Head of caudate nucleus (tissue), 42 donors: ENCODE data around the gene FJX1.

Experiments
- DNase-seq, 42 donors: peaks; one replicate each; pipeline versions ENCODE4 v3.0.0 to v3.0.0-alpha.2; 2020 to 2021; ENCODE audit warnings: mixed read lengths in 7 of 42
- intact Hi-C: fragments of 100-400 bp; cut with DNase I; formaldehyde crosslinking; loops from one replicate; pipeline ENCODE4 v1.15.0; 2022

FJX1 gene

DNA sequence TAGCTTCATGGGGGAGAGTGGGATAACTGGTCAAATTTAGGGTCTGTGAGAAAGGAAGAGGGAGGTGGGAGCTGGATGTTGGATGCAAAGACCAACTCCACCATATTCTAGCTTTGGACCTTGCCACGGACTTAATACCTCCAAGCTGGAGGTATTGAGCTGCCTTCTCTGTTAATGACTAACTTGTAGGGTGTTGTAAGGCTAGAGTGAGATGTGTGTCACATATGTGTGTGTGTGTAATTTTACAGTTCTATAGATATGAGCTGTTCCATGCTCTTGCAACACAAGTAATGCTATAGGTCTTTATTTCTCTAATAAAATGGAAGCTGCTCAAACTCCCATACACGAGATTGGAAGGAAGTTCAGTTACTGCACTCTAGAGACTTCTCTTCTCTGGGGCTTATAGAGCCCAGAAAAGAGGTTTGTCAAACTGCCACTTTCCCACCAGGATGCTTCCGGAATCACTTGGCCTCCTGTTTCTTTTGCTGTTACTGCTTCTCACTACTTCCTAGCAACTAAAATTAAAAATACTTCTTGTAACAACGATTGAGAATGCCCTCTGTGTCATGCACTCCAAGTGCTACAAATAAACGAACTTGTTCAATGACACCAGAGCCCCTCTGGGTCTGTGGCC lies 16.0 kb upstream of the FJX1 start:
- intact Hi-C loops, result loop anchor here (10.0 kb wide), 1 partner anchor 107 kb away; no protein-coding TSS in a partner anchor
- DNase-seq, result no peak

DNA sequence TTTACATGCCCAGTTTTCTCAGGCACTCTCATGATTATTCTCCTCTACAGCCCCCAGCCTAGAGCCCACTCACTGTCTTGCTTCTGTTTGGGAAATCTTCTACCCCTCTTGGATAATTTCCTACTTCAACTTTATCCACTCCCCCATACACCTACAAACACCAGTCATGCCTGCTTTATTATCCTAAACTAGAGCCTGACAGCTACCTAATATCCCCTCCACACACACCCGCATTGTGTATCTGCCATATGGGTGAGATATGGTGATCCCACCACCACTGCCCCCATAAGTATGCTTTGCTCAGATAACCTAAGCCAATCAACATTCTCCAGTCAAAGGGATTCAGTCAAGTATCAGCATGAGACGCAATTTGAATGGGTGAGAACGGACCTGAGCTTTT lies 15.3 kb upstream of the FJX1 start:
- intact Hi-C loops, result loop anchor here (10.0 kb wide), 1 partner anchor 108 kb away; no protein-coding TSS in a partner anchor
- no peak for DNase-seq

DNA sequence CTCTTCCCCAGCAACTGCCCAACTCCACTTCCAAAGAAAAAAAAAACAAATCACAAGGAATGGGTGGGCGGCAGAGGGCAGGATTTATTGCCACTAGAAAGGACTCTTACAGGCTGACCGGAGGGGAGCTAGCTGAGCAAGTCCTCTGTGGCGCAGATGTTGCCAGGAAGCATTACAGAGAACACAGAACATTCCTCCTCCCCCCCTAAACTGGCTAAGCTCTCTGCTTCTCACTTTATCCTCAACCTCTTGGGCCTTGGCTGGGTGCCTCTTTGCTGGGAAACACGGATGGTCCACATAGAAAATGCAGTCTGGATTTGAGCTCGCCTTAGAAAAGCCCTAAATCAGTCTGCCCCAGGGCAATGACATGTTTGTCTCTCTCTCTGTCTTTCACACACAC lies 12.6 kb upstream of the FJX1 start:
- intact Hi-C loops, result loop anchor here (10.0 kb wide), 1 partner anchor 111 kb away; no protein-coding TSS in a partner anchor
- DNase-seq, result peak in 41 of 42 donors; percentile 10 to 80 (median 46)

DNA sequence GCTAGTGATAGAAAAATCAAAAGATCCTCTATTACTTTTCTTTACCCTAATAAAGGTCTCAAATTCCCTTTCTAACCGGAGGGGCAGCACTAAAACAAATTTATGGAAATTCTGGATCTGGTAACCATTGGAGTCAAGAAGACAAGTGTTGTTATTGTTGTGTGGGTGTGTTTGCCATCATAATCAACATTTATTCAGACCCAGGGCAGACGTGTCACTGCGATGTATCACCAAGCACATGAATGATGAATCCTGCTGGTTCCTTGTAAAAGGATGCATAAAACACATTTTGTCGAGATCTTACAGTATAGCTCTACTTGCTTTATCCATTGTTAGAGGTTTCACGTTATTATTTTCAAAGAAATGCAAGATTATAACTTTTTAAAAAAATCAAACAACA lies 12.1 kb upstream of the FJX1 start:
- intact Hi-C loops, result loop anchor here (10.0 kb wide), 1 partner anchor 111 kb away; no protein-coding TSS in a partner anchor
- no peak for DNase-seq

DNA sequence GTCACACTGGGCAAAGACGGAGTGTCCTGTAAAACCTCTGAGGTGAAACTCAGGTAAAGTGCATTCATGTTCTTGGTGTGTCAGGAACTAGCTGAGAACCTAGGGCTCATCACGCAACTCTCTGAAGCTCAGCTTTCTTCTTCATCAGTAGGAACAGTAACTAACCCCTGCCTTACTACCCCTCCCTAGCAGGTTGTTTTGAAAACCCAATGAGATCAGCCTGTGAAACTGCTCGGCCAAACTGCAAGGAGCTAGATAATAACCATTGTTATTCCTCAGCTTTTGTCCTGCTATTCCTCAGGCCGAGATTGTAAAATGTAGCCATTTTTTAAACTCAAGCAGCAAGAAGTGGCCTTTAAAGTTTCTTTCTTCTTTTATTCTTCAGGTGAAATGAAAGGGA lies 9.8 kb upstream of the FJX1 start:
- DNase-seq, result no peak
- intact Hi-C loops, result loop anchor here (10.0 kb wide), 1 partner anchor 114 kb away; no protein-coding TSS in a partner anchor

DNA sequence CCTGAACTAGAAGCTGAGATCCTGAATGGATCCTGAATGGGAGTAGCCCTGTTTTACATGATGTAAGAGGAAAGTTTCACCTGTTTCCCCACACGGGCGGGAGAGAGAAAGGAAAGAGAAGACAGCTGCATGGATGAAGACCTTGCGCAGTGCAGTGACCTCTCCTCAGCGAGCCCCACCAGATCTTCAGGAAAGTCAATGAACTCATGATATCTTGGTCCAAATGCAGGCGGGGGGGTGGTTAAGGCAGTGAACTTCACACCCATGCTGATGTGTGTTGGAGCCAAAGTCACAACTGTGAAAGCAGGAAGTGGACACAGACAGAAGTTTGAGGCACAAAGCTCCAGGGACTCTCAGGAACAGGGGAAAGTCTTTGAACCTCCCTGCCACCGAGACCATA lies 8.6 kb upstream of the FJX1 start:
- intact Hi-C loops, result loop anchor here (10.0 kb wide), 2 partner anchors 115 to 865 kb away; no protein-coding TSS in a partner anchor
- DNase-seq, result no peak

DNA sequence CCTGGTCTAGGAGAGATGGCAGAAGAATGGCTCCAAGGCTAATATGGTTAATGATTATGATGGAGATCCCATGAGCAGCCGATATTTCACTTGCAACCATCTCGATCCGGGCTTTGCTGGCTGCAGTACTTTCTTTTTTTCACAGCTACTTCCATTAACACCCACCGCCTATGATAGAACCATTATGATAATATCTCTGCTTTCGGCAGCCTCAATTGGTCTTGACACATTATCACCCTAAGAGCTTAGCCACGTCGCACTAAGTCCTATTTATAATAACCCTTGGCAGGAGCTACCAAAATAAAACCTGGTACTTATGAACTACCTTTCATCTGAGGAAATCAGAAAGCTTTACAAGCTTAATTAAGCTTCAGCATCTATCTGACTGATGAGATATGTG lies 7.6 kb upstream of the FJX1 start:
- no peak for DNase-seq
- intact Hi-C loops, result loop anchor here (10.0 kb wide), 1 partner anchor 864 kb away; no protein-coding TSS in a partner anchor

DNA sequence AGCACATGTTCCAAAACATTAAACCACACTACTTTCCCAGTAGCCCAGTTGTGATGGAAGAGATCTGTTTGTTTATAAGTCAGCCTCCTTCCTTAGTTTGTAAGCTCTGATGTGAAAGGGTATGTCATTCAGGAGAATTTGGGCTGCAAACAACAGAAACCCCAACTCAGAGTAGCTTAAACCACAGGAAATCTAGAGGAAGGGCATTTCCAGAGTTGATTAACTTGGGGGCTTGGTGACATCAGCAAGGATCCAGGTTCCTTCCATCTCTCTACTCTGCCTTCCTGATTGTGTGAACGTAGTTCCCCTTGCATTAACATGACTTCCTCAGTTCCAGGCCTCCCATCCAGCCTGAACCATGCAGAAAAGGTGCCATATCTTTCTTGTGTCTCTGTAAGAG lies 6.5 kb upstream of the FJX1 start:
- intact Hi-C loops, result loop anchor here (10.0 kb wide), 1 partner anchor 863 kb away; no protein-coding TSS in a partner anchor
- no peak for DNase-seq

DNA sequence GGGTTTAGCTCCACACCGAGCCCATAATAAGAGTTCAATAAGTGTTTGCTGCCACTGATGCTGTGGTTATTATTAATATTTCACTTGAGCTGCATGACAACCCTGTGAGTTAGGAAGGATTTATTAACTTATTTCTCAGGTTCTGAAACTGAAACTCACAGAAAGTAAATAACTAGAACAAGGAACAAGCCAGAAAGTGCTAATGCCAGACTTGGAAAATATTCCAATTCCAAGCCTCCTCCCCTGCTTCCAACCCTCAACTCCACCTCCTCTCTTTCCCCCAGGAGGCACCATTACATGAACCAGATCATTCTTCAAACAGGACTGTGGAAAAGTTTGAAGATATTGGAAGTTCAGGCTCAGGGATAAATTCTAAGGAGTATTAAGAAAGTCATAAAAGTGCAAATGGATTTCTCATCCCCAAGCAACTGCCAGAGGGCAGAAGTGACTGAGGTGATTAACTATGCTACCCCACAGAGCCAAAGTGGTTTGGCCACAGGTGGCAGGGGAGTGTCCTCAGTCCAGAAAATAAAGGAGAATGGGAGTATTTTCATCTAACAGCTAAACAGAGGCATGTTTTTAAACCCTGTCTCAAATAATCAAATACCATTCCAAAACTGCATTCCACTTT lies 3.2 kb upstream of the FJX1 start:
- DNase-seq, result no peak
- intact Hi-C loops, result loop anchor here (5.0 to 10.0 kb wide), 4 partner anchors 207 to 860 kb away; no protein-coding TSS in a partner anchor

DNA sequence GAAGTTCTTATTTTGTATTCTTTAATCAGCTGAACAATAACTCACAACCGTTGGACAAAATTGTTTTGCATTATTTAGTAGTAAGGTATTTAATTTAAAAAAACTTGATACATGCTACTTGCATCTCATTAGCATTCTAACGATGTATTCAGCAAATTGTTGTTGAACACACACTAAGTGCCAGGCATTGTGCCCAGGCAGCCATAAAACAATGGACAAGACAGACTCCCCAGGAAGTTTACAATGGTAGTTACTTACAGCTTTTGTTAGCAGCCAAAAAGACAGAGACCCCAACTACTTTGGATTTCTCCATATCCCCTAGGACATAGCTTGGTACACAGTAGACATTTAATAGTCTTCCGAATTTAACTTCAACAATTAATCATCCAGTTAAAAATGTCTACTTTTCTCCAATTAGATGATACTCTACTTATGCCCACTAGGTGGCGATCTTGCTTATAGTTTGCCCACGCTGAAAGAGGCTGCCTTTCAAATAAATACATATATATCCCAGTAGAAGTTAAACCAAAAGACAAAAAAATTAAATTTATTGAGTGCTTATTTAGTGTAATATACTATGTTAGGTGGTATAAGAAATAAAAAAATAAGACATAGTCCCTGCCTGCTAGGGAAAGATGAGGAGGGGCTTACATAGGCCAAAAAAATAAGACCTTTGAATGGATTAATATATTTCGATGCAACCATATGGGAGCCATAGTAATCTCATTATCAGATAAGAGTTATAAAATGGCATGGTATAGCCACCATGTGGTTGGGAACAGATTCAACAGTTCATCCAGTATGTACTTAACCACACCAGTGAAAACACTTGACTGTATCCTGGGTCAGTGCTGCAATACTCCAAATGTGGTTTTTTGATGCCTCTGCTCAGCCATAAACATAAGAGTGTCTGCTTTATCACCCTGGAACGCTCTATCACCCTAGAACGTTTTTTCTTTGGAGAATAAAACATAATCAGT lies 2.0 kb upstream of the FJX1 start:
- intact Hi-C loops, result loop anchor here (5.0 to 10.0 kb wide), 4 partner anchors 206 to 859 kb away; no protein-coding TSS in a partner anchor
- DNase-seq, result peak in 41 of 42 donors; percentile 15 to 90 (median 74)

DNA sequence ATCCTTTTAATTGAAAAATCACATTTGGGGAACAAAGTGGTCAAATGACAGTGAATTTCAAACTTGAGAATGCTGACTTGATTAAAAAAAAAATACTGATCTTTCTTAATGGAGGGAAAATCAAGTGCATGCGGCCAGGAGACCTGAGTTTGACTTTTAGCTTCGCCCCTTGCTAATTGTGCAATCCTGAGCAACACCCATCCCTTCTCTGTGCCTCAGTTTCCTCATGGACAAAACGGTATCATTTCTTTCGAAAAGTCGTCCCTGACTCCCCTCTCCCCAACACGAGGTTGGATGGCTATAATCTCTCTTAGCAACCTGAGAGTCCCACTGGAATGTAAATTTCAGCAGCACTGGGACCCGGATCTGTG lies 959 bp upstream of the FJX1 start:
- intact Hi-C loops, result loop anchor here (5.0 to 10.0 kb wide), 4 partner anchors 205 to 858 kb away; no protein-coding TSS in a partner anchor
- no peak for DNase-seq

DNA sequence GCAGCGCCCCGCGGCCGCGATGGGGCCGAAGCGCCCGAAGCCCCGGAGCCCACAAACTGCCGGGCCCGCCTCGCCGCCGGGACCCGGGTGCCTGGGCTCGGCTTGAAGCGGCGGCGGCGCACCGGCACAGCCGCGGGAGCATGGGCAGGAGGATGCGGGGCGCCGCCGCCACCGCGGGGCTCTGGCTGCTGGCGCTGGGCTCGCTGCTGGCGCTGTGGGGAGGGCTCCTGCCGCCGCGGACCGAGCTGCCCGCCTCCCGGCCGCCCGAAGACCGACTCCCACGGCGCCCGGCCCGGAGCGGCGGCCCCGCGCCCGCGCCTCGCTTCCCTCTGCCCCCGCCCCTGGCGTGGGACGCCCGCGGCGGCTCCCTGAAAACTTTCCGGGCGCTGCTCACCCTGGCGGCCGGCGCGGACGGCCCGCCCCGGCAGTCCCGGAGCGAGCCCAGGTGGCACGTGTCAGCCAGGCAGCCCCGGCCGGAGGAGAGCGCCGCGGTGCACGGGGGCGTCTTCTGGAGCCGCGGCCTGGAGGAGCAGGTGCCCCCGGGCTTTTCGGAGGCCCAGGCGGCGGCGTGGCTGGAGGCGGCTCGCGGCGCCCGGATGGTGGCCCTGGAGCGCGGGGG lies 346 bp downstream of the FJX1 start:
- peak in 18 of 42 donors; percentile 2 to 54 (median 20) for DNase-seq
- intact Hi-C loops, result loop anchor here (2.0 to 10.0 kb wide), 5 partner anchors 44 to 856 kb away; partner anchors contain the start of gene TRIM44

DNA sequence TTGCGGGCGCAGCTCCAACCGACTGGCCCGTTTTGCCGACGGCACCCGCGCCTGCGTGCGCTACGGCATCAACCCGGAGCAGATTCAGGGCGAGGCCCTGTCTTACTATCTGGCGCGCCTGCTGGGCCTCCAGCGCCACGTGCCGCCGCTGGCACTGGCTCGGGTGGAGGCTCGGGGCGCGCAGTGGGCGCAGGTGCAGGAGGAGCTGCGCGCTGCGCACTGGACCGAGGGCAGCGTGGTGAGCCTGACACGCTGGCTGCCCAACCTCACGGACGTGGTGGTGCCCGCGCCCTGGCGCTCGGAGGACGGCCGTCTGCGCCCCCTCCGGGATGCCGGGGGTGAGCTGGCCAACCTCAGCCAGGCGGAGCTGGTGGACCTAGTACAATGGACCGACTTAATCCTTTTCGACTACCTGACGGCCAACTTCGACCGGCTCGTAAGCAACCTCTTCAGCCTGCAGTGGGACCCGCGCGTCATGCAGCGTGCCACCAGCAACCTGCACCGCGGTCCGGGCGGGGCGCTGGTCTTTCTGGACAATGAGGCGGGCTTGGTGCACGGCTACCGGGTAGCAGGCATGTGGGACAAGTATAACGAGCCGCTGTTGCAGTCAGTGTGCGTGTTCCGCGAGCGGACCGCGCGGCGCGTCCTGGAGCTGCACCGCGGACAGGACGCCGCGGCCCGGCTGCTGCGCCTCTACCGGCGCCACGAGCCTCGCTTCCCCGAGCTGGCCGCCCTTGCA lies 1.0 kb downstream of the FJX1 start:
- peak in 37 of 42 donors; percentile 8 to 72 (median 40) for DNase-seq

DNA sequence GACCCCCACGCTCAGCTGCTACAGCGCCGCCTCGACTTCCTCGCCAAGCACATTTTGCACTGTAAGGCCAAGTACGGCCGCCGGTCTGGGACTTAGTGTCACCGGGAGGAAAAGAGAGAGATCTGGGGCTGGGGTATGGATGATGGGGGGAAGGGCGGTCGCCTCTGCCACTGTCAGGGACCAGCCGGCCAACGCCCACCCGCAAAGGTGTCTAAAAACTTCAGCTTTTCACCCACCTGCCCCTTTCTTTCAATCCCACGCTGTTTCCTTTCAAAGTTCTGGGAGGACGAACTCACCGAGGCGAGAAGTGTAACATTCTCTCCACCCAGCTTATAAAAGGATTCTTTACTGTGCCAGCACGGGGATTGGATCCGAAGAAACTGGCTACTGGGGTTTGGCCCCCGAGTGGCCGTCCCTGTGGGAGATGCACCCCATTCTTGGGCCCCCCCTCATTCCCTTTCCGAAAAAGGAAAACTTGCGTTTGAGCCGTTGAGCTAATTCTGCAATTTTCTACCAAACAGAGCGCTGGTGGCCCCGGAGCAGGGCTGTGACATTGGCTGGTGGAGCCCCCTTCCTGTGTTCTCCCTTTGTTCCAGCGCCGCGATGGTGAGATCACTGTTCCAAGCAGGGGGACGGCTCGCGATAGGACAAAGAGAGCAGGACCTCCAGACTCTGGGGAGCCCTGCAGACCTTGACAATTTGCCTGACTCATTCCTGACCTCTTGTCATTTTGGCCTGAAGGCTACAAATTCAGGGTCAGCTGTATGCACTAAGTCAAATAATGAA lies 1.8 kb downstream of the FJX1 start:
- intact Hi-C loops, result loop anchor here (2.0 to 10.0 kb wide), 5 partner anchors 43 to 855 kb away; partner anchors contain the start of gene TRIM44
- peak in 41 of 42 donors; percentile 6 to 73 (median 38) for DNase-seq

More for the DNA sequence above, 1.0 kb downstream of the FJX1 start:
- intact Hi-C loops, result loop anchor here (2.0 to 10.0 kb wide), 5 partner anchors 44 to 856 kb away; partner anchors contain the start of gene TRIM44

DNA sequence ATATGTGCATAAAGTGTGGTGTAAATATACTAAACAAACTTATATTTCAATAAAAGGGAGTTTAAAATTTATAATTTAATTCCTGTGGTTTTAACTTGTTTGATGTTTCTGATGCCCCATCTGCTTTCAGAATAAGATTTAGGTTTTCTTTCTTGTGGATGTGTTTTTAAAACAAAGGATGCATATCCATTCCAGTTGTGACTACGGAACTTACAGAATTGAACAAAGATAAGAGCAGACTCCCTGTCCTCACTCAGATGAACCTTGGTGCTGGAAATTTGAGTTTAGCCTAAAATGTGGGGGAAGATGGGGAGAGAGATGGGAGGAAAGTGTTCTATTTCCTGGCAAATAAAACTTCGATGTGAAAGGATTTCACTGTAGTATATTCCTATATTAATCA lies 2.5 kb downstream of the FJX1 start:
- intact Hi-C loops, result no loop called here
- no peak for DNase-seq

DNA sequence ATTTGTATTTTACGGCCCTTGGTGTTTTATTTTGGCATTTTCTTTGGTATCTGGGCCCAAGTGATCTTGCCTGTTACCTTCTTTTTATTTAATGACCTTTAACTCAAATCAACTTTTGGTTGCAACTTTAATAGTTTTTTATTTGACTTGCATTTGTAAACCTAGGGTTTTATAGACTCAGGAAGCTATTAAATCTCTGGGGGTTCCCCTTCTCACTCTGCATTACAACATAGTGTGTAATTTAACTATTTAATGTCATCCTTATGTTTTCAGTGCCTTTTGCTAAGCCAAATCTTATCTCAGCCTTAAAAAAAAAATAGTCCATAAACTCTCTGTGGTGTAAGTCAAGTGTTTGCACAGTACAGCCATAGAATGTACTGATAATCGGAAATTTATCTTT lies 3.4 kb downstream of the FJX1 start:
- DNase-seq, result no peak
- intact Hi-C loops, result no loop called here

DNA sequence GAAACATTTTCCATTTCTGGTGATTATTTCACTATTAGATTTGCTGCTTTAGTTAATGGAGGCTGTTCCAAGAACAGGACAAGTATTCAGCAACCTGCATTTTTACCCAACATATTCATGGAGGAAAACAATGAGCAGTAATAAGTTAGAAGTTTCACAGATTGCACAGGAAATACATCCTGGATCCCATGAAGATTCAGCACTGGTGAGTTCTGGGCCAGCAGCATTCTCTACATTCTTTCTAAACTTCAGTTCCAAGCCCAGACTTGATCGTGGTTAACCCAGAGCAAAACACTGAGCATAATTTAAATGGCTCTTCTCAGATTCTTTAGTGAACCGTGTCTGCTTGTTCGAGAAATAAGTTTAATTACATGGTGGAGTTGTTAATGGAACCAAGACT lies 3.8 kb downstream of the FJX1 start:
- DNase-seq, result no peak
- intact Hi-C loops, result no loop called here
